WI38 (cell line): ENCODE results near the gene CRBN.

Experiments used
- H3K4me3 ChIP-seq: 2 replicates; pipeline ENCODE4 v1.5.1; 2011; ENCODE audit warnings: low read depth, mild to moderate bottlenecking, control low read depth, low read length
- TF ChIP-seq, protein P1 (sequence below): IDR thresholded peaks from 2 replicates; pipeline ENCODE4 v1.5.1; 2012; ENCODE audit warnings: low read depth, mild to moderate bottlenecking, control low read depth, low read length

Gene CRBN

DNA sequence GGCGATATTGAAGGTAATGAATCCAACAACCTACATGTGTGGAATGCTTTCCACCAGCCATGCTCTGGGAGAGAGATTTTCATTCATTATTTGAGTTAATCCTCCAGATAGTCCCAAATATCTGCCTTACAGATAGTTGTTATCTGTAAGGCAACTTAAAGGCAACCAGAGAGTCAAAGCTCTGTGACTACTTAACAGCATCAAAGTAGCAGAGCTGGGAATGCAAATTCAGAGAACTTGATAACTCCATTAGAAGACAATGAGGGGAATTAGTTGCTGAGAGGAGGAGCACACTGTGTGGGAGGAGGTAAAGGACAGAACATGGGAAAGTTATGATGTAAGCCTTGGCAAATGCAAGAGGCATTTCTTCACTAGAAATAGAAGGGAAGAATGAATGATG is 10.5 kb upstream of the CRBN start:
- TF ChIP-seq, protein P1, sequence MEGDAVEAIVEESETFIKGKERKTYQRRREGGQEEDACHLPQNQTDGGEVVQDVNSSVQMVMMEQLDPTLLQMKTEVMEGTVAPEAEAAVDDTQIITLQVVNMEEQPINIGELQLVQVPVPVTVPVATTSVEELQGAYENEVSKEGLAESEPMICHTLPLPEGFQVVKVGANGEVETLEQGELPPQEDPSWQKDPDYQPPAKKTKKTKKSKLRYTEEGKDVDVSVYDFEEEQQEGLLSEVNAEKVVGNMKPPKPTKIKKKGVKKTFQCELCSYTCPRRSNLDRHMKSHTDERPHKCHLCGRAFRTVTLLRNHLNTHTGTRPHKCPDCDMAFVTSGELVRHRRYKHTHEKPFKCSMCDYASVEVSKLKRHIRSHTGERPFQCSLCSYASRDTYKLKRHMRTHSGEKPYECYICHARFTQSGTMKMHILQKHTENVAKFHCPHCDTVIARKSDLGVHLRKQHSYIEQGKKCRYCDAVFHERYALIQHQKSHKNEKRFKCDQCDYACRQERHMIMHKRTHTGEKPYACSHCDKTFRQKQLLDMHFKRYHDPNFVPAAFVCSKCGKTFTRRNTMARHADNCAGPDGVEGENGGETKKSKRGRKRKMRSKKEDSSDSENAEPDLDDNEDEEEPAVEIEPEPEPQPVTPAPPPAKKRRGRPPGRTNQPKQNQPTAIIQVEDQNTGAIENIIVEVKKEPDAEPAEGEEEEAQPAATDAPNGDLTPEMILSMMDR = no peak
- H3K4me3 ChIP-seq = no peak overlapping the region

DNA sequence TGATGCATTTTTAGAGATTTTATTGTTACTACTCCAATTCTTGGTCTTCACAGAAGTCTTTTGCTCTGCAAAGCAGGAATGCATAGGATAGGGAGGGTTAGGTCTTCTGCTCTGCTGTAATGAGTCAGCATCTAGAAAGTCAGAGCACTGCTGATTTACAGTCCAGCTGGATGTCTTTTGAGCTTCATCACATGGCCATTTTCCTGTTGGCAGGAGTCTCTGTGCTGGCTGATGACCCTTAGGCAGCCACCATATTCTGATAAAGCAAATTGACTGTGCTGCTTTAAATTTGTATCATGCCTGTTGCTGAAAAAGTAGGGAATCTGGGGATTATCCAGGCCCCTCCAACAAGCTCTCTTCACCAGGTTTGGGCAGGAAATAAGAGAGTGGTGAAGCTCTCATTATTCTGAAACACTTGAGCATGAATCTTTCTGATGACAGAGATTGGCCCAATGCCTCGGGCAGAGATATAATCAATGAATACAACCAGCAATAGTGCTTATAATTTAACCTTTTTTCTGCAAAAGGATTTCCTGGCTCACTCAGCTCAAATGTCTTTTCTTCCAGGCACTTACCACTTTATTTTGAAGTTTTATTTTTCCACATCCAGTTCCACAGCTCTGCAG is 9.7 kb upstream of the CRBN start:
- TF ChIP-seq, protein P1 = no peak
- no peak overlapping the region for H3K4me3 ChIP-seq

DNA sequence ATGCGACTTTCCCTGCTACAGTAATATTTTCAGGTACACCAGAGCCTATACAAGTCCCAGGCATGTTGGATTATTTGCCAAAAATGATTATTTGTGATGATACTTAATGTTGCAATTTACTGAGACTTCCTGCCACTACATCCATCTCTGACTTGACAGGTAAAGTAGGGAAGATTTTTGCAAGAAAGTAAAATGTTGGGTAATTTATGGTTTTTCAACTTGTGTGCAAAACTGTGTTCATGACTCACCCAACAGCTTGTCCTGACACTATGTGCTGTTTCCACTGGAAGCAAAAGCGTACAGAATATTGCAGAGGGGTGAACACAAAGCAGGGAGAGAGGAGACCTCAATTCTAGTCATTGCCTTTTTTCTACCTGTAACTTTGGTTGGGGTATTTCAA is 5.4 kb upstream of the CRBN start:
- TF ChIP-seq, protein P1 = no peak
- H3K4me3 ChIP-seq = no peak overlapping the region

DNA sequence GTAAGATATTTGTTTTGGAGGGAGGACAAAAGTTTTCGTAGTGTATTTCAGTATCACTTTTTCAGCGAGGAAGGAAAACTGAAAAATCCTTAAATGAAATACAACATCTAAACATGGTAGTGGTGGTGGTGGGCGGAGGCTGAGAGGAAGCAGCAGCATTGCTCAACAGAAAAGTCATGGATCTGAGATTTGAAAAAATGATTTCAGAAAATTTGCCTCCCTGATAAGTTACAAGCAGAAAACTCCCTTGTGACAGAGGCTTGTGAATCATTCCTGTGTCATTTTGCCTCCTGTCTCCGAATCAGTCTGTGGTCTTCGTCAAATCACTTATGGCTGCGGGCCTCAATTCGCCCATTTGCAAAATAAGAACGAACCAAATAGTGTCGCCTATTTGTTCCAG is 965 bp upstream of the CRBN start:
- TF ChIP-seq, protein P1 = 0 out of 2 replicates have a peak, but pooled peaks have one; percentile 3
- H3K4me3 ChIP-seq = no peak overlapping the region

DNA sequence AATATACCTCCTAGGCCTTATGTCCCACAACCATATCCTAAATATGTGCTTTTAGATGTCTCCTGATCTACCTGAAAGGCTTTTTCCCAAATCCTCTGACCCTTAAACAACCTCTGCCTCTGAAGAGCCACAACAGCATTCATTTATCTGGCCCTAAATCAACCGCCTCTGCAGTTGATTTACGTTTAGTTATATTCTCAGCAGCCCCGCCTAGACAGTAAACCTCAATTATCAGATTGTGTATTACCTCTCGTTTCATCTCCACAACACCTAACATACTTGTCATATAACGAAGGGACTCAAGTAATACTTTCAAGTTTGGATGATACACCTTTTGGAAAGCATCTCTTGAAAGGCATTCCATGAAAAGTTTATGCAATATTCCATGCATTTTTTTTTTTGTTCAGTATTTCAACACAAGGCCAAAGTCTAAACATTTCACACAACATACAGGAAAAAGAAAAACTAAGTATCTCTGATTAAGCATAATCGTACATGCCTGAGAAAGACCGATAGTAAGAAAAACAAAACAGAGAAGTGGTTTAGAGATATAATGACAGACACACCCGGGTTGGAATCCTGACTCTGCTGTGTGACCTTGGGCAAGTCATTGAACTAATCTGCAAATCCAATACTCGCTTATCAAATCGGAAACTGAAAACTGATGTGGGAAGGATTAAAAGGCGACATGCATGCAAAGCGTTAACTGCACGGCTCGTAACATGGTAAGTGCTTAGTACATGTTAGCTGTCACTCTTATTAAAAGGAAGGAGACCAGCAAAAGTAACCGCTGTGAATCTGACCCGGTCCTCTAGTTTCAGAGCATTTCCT is 778 bp downstream of the CRBN start:
- H3K4me3 ChIP-seq = peak overlapping the region; percentile 82
- TF ChIP-seq, protein P1 = no peak

DNA sequence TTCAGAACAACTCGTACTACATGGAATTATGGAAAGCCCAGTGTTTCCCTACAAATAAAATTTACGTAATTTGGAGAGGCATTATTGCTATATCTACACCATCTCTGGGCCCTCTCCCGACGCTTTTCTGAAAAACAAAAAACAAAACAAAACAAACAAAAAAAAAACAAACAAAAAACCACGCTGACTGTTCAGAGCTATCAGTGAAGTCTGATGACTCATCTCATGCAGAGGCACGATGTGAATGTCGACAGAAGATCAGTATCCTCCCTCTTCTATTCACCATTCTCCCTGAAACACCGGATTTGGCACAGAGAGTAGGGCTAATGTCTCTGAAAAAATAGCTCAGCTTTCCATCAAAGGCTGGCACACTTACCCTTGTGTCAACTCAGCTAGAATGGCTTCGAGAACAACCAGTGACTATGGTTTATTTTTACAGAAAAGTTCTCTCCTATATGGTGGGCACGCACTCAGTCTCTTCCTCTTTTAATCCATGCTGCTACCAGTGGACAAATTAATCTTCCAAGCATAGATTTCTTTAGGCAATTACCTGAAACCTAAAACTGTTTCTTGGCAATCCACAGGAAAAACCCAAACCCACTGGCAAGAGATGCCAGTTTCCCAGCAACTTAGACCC is 1.5 kb downstream of the CRBN start:
- TF ChIP-seq, protein P1 = no peak
- H3K4me3 ChIP-seq = peak overlapping the region; percentile 82; the same call in 1 of the 2 replicates

DNA sequence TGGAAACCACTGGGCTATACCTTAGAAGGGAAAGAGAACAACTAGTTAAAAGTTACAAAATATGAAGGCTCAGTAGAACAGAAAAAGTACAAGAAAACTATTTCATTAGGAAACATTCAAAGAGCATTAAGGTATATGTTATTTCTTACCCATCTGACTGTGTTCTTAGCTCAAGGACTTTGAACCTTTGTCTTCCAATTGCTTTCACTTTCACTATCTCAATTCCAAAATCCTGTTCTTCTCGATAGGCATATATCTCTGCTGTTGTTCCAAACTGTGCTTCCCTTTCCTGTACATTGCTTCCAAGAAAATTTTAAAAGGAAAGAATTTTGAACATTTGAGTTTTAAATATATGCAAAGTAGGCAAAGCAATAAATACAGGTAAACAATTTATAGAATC is 6.9 kb downstream of the CRBN start:
- TF ChIP-seq, protein P1 = no peak
- H3K4me3 ChIP-seq = no peak overlapping the region
